ENCODE measurements around the gene BLM. TPM values are rescaled to one million over a fixed set of nuclear protein-coding genes. Genes with fewer than 3 reads are reported as not detected.
A peak's percentile ranks its signal among the peaks of the same experiment; 100 is the strongest.

The BLM gene
- total and polyA plus RNA-seq, 4 donors = 2.2 to 8.7 (median 3.8) TPM

- no peaks in the 10 kb centered on the region for H3K9me3 ChIP-seq (ENCODE audit: control insufficient read depth in 4 of 4, insufficient read depth in 3 of 4, low read length in 3 of 4)
- TF ChIP-seq, protein P1, sequence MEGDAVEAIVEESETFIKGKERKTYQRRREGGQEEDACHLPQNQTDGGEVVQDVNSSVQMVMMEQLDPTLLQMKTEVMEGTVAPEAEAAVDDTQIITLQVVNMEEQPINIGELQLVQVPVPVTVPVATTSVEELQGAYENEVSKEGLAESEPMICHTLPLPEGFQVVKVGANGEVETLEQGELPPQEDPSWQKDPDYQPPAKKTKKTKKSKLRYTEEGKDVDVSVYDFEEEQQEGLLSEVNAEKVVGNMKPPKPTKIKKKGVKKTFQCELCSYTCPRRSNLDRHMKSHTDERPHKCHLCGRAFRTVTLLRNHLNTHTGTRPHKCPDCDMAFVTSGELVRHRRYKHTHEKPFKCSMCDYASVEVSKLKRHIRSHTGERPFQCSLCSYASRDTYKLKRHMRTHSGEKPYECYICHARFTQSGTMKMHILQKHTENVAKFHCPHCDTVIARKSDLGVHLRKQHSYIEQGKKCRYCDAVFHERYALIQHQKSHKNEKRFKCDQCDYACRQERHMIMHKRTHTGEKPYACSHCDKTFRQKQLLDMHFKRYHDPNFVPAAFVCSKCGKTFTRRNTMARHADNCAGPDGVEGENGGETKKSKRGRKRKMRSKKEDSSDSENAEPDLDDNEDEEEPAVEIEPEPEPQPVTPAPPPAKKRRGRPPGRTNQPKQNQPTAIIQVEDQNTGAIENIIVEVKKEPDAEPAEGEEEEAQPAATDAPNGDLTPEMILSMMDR (IDR thresholded peaks at IDR 0.05; ENCODE audit: control extremely low read depth, extremely low read depth) = no peak
- no peak overlapping the region for H3K4me3 ChIP-seq
- no peaks in the 10 kb centered on the region for H3K27me3 ChIP-seq (ENCODE audit: control insufficient read depth in 3 of 3, insufficient read depth in 3 of 3, low read length in 2 of 3)
- no peak overlapping the region for H3K27ac ChIP-seq (ENCODE audit: low read depth in 1 of 2, low read length in 1 of 2)
- DNase-seq = no peak
- H3K9ac ChIP-seq (ENCODE audit: insufficient read depth in 1 of 2, low read length in 2 of 2) = no peak overlapping the region
- 96 to 100% methylated on average over 1 of the region's 1 CpG for WGBS, 2 donors
- peaks cover 3 to 6% (median 5%) of the 10 kb centered on the region in 5 donors for H3K4me1 ChIP-seq (ENCODE audit: control insufficient read depth in 5 of 5, insufficient read depth in 5 of 5, low read length in 5 of 5)
- H3K36me3 ChIP-seq (ENCODE audit: control insufficient read depth in 4 of 4, insufficient read depth in 4 of 4, low read length in 4 of 4) = no peaks in the 10 kb centered on the region
- ATAC-seq (ENCODE audit: insufficient read depth, low FRiP score) = no peak
Measured at GRCh38 chr15:90713081-90713480, 4.1 kb upstream of the BLM start.

- ATAC-seq (ENCODE audit: insufficient read depth, low FRiP score) = no peak
- WGBS, 2 donors = 8 to 11% methylated on average over 14 of the region's 14 CpGs
- Histone ChIP-seq H3K4me3 (peak overlapping the region; percentile 71), H3K36me3 (ENCODE audit: control insufficient read depth in 4 of 4, insufficient read depth in 4 of 4, low read length in 4 of 4) (no peaks in the 10 kb centered on the region), H3K27ac (ENCODE audit: low read depth in 1 of 2, low read length in 1 of 2) (peak overlapping the region; percentile 87 to 97), H3K9me3 (ENCODE audit: control insufficient read depth in 4 of 4, insufficient read depth in 3 of 4, low read length in 3 of 4) (no peaks in the 10 kb centered on the region), H3K27me3 (ENCODE audit: control insufficient read depth in 3 of 3, insufficient read depth in 3 of 3, low read length in 2 of 3) (no peaks in the 10 kb centered on the region), H3K9ac (ENCODE audit: insufficient read depth in 1 of 2, low read length in 2 of 2) (peak overlapping the region; percentile 47 to 92), H3K4me1 (ENCODE audit: control insufficient read depth in 5 of 5, insufficient read depth in 5 of 5, low read length in 5 of 5) (peaks cover 0 to 12% (median 3%) of the 10 kb centered on the region in 5 donors)
- DNase-seq = peak in 2 of 3 donors; percentile 29 to 36
- TF ChIP-seq, protein P1 (IDR thresholded peaks at IDR 0.05; ENCODE audit: control extremely low read depth, extremely low read depth) = no peak
Measured at GRCh38 chr15:90716317-90716975, 700 bp upstream of the BLM start.

DNA sequence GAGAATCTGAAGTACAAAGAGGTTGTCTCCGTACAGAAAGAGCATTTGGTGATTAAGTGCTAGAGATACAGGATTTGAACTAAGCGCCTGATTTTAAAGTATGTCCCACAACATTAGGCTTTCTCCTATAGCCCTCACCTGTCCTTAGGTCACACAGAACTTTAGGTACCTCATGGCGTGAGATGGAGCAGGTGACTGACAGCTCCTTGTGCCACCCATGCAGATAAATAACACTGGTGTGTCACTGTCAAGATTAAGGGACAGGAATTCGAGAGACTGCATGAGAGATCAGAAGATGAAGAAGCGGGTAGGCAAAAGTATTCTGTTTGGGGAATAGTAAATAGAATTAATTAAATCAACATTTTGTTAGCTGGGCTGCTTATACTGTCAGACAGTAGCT lies 1.1 kb downstream of the BLM start:
- no peak for DNase-seq
- Histone ChIP-seq H3K36me3 (ENCODE audit: control insufficient read depth in 4 of 4, insufficient read depth in 4 of 4, low read length in 4 of 4) (no peaks in the 10 kb centered on the region), H3K9me3 (ENCODE audit: control insufficient read depth in 4 of 4, insufficient read depth in 3 of 4, low read length in 3 of 4) (no peaks in the 10 kb centered on the region), H3K27ac (ENCODE audit: low read depth in 1 of 2, low read length in 1 of 2) (no peak overlapping the region), H3K9ac (ENCODE audit: insufficient read depth in 1 of 2, low read length in 2 of 2) (no peak overlapping the region), H3K4me3 (no peak overlapping the region), H3K27me3 (ENCODE audit: control insufficient read depth in 3 of 3, insufficient read depth in 3 of 3, low read length in 2 of 3) (no peaks in the 10 kb centered on the region), H3K4me1 (ENCODE audit: control insufficient read depth in 5 of 5, insufficient read depth in 5 of 5, low read length in 5 of 5) (peaks cover 0 to 12% (median 3%) of the 10 kb centered on the region in 5 donors)
- TF ChIP-seq, protein P1 (IDR thresholded peaks at IDR 0.05; ENCODE audit: control extremely low read depth, extremely low read depth) = no peak
- 51 to 54% methylated on average over 5 of the region's 5 CpGs for WGBS, 2 donors
- no peak for ATAC-seq (ENCODE audit: insufficient read depth, low FRiP score)

Data from lung (tissue), 12 donors.